SIG-M5 (cell line): ENCODE measurements around the gene SLAMF9.

ENCODE experiments used
- DNase-seq: peaks from one replicate; lab custom pipeline; 2025; lab: John Stamatoyannopoulos, UW

The SLAMF9 gene

GRCh38 chr1:159932296-159933285 is 21.4 kb downstream of the SLAMF9 start:
- no peak for DNase-seq

GRCh38 chr1:159931795-159932173 is 22.3 kb downstream of the SLAMF9 start:
- no peak for DNase-seq

GRCh38 chr1:159931101-159931794 is 22.8 kb downstream of the SLAMF9 start:
- no peak for DNase-seq

GRCh38 chr1:159930634-159931033 is 23.4 kb downstream of the SLAMF9 start:
- no peak for DNase-seq

GRCh38 chr1:159930216-159930615 is 23.8 kb downstream of the SLAMF9 start:
- DNase-seq = no peak

GRCh38 chr1:159929155-159930051 is 24.6 kb downstream of the SLAMF9 start:
- no peak for DNase-seq

- no peak for DNase-seq
Observed at GRCh38 chr1:159928491-159929050, 25.5 kb downstream of the SLAMF9 start.

- no peak for DNase-seq
Observed at GRCh38 chr1:159927849-159928431, 26.1 kb downstream of the SLAMF9 start.

GRCh38 chr1:159927211-159927848 is 26.7 kb downstream of the SLAMF9 start:
- DNase-seq = no peak

GRCh38 chr1:159925719-159926078 is 28.3 kb downstream of the SLAMF9 start:
- DNase-seq = no peak

GRCh38 chr1:159924791-159925718 is 29.0 kb downstream of the SLAMF9 start, which contains the start of gene TAGLN2:
Gene TAGLN2, minus strand, starts transcription at chr1:159925507. Its CDS starts 4,998 bp downstream, at chr1:159920509.
- DNase-seq = peak; percentile 57

- DNase-seq = no peak
Observed at GRCh38 chr1:159924025-159924790, 29.8 kb downstream of the SLAMF9 start.

GRCh38 chr1:159923203-159924024 is 30.6 kb downstream of the SLAMF9 start:
- DNase-seq = peak; percentile 76

- DNase-seq = no peak
Observed at GRCh38 chr1:159922511-159923202, 31.4 kb downstream of the SLAMF9 start.

GRCh38 chr1:159921700-159922504 is 32.1 kb downstream of the SLAMF9 start:
- no peak for DNase-seq

GRCh38 chr1:159921251-159921650 is 32.8 kb downstream of the SLAMF9 start:
- no peak for DNase-seq

- DNase-seq = no peak
Observed at GRCh38 chr1:159920651-159921050, 33.4 kb downstream of the SLAMF9 start.
